Measurements from ENCODE around the gene TTL.
"Not testable (repeated sequence)": the region's sequence is repeated elsewhere in the genome, so short reads cannot be mapped to it uniquely, and the experiment has no call there.

TTL gene

DNA sequence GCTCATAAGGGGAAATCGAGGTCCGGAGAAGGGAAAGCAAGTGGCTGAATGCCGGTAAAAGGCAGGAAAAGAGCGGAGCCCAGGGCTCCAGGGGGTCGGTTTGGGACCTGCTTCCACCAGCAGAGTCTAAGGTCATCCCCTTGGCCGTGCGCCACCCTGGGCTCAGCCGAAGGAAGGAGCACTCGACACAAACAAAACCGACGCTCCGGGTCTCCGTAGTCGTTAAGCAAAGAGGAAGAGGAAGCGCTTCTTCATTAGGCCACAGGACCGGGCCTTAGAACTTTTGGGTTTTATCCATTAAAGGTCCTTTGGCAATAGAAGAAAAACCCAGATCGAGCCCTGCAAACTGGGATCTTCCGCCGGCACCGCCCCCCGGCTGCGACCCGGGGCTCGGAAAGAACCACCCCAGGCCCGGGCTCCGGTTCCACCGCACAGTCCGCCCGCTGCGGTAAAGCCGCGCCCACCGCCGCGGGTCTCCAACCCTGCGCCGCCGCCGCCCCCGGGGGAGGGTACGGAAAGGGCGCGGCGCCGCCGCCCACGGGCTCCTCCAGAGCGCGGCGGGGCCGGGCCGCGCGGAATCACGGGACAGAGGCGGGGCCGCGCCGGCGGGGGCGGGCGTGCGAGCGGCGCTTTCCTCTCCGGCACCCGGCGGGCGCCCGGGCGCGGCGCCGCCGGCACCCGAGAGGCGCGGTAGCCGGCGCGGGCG, at the start of gene TTL:
Gene TTL (plus strand): TSS at position 629 of the 706 bp plus-strand sequence. CDS start 189 bp downstream, outside the sequence.
- peak; percentile 58 for DNase-seq (ENCODE audit: low read depth)
- TF ChIP-seq CTCF (IDR thresholded peaks at IDR 0.05; ENCODE audit: low read length, missing control alignments): no peak
- peak within 1 kb of the TSS; percentile 83 for H3K4me3 ChIP-seq (replicated peaks; ENCODE audit: low read depth, low read length)

- peak overlapping the region; percentile 51 for H3K4me3 ChIP-seq (replicated peaks; ENCODE audit: low read depth, low read length)
- not testable (repeated sequence) for DNase-seq (ENCODE audit: low read depth)
Measured at GRCh38 chr2:112432390-112432734, 49.6 kb upstream of the TTL start.

DNA sequence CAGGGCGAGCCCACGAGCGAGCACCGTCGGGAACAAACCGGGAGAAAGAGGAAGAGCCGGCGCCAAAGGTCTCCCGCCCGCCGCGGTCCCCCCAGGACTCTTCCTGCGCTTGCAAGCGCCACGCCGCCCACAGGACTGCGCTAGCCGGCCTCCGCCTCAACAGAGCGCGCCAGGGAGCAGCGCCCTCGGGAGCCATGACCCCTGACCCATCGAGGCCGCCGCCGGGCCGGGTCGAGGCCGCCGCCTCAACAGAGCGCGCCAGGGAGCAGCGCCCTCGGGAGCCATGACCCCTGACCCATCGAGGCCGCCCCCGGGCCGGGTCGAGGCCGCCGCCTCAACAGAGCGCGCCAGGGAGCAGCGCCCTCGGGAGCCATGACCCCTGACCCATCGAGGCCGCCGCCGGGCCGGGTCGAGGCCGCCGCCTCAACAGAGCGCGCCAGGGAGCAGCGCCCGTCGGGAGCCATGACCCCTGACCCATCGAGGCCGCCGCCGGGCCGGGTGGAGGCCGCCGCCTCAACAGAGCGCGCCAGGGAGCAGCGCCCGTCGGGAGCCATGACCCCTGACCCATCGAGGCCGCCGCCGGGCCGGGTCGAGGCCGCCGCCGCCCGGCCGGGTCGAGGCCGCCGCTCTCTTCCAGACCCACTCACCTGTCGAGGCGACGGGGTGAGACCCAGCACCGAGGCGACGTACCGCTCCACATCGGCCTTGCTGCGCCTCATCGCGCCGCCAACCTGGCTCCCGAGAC, 49.0 kb upstream of the TTL start:
- not testable (repeated sequence) for DNase-seq (ENCODE audit: low read depth)
- H3K4me3 ChIP-seq (replicated peaks; ENCODE audit: low read depth, low read length): peak overlapping the region; percentile 51

DNA sequence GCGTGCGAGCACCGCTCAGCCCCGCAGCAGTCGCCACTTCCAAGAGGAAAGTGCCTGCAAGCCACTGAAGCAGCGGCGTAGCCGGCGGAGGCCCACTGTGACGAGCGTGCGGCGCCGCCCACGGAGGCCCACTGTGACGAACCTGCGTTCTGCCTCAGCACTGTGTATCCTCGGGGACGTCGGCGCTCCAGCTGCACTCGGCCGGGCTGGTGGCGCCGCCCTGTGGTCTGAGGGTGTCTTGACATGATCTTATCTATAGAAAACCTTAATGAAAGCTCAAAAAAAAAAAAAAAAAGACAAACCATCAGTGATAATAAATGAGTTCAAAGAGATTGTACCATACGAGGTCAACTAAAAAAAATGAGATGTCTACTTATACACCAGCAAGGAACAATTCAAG, 48.5 kb upstream of the TTL start, which contains the start of gene RGPD8:
Gene RGPD8 (minus strand): TSS at position 166 of the 400 bp plus-strand sequence. CDS start 192 bp downstream, outside the sequence.
- TF ChIP-seq CTCF (IDR thresholded peaks at IDR 0.05; ENCODE audit: low read length, missing control alignments): peak; percentile 40
- H3K4me3 ChIP-seq (replicated peaks; ENCODE audit: low read depth, low read length): peak within 1 kb of the TSS; percentile 51
- peak; percentile 91 for DNase-seq (ENCODE audit: low read depth)

DNA sequence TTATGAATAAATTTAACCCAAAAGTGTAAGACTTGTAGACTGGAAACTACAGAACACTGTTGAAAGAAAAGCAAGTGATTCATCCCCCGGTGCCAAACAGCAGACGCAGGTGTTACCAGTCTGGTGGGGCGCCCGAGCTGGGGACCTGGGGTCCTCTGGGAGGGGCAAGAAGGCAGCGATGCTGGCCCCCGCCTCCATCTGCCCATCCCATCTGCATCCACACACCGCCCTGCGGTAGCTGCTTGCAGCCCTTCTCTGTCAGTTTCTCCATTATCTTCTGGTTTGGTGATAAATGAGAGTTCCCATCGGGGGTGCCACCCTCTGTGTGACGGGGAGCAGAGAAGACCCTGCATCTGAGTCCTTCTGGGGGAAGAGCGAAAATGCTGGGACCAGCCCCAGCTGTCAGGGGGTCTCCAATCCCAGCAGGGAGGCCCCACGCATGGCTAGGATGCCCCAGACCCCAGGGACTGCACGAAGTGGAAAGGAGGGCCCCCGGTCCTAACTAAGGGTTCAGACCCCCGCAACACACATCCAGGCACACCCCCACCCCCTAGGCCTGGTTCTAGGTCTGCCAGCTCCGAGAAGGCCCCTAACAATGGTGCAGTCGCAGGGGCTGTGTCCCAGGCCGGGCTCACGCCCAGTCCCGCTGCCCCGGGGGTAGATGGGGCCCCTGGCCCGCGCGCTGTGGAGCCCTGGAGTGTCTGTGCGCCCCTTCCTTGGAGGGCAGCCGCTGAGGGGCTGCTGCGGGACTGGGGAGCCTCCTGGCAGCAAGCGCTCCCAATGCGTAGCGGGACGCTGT, 47.8 kb upstream of the TTL start:
- H3K4me3 ChIP-seq (replicated peaks; ENCODE audit: low read depth, low read length): no peak overlapping the region
- no peak for DNase-seq (ENCODE audit: low read depth)
- no peak for TF ChIP-seq CTCF (IDR thresholded peaks at IDR 0.05; ENCODE audit: low read length, missing control alignments)

GRCh38 chr2:112434890-112435715, 46.9 kb upstream of the TTL start:
- not testable (repeated sequence) for DNase-seq (ENCODE audit: low read depth)

GRCh38 chr2:112435716-112436431, 46.1 kb upstream of the TTL start:
- not testable (repeated sequence) for DNase-seq (ENCODE audit: low read depth); H3K4me3 ChIP-seq (replicated peaks; ENCODE audit: low read depth, low read length)

More at GRCh38 chr2:112434890-112435715, 46.9 kb upstream of the TTL start:
- not testable (repeated sequence) for H3K4me3 ChIP-seq (replicated peaks; ENCODE audit: low read depth, low read length)

DNA sequence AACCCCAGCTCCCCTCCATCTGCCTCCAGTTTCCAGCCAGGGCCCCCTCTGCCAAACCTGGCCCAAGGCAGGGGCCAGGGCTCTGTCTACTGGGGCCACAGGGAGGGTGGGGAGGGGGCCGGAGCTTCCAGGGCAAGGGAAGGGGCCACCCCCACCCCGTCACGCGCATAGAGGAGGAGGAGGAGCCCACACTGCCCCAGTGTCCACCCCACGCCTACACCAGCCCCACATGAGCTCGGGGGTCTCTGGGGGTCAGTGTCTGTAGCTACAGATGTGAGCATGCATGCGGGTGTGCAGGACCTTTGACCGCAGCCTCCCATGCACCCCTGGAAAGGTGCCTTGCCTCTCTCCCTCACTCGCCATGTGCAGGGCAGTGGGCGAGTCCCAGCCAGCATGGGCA, 45.0 kb upstream of the TTL start:
- H3K4me3 ChIP-seq (replicated peaks; ENCODE audit: low read depth, low read length); DNase-seq (ENCODE audit: low read depth): not testable (repeated sequence)

- DNase-seq (ENCODE audit: low read depth); H3K4me3 ChIP-seq (replicated peaks; ENCODE audit: low read depth, low read length): not testable (repeated sequence)
Measured at GRCh38 chr2:112437405-112437831, 44.5 kb upstream of the TTL start.

GRCh38 chr2:112438603-112439261, 43.2 kb upstream of the TTL start:
- DNase-seq (ENCODE audit: low read depth); H3K4me3 ChIP-seq (replicated peaks; ENCODE audit: low read depth, low read length): not testable (repeated sequence)

DNA sequence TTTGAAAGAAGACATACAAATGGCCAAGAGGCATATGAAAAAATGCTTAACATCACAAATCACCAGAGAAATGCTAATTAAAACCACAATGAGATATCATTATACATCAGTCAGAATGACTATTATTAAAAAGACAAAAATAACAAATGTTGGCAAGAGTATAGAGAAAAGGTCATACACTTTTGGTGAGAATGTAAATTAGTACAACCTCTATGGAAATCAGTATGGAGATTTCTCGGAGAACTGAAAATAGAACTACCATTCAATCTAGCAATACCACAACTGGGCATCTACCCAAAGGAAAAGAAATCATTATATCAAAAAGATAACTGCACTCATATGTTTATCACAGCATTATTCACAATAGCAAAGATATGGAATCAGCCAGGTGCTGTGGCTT, 37.7 kb upstream of the TTL start:
- not testable (repeated sequence) for DNase-seq (ENCODE audit: low read depth); H3K4me3 ChIP-seq (replicated peaks; ENCODE audit: low read depth, low read length)
